ENCODE data around the gene FOXJ1. TPM values are rescaled to one million over a fixed set of nuclear protein-coding genes. Genes with fewer than 3 reads are reported as not detected.

Gene FOXJ1
- total and polyA plus RNA-seq, 2 donors from 2014 or later = 3.4 to 6.8 TPM

DNA sequence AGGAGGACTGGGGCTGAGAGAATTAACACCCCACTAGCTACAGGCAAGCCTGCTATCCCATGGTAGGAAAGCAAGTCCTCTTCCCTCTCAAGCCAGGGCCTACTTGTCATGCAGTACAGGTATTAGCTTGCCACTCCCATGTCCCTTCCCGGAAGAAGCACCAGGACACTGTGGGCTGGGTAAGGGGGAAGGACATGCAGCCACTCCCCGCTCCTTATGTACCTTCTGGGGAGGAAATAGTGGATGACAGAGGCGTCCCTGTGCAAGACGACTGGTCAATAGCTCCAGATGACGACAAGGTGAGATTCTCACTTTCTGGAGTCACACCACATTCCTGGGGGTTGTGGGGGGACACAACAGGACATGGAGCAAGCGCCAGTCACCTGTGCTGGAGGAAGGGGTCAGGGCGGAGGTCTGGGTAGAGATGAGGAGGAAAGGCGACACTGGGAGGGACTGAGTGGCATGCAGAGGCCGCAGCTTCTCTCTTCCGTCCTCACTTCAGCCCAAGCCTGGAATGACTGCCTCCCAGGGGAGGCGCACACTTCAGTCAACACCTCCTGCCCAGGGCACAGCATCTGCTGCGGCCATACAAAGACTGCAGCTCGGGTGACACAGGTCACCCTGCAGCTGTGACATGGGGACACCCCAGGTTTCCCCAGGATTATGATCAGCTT, 15.1 kb upstream of the FOXJ1 start:
- Histone ChIP-seq H3K4me3 (ENCODE audit: low read length in 3 of 3) (no peak overlapping the region), H3K27ac (ENCODE audit: low read depth in 2 of 2, low read length in 2 of 2) (no peak overlapping the region), H3K4me1 (ENCODE audit: control insufficient read depth in 2 of 3, insufficient read depth in 2 of 3, low read depth in 1 of 3, low read length in 3 of 3) (peaks cover 0 to 9% (median 0%) of the 10 kb centered on the region in 3 donors), H3K9me3 (ENCODE audit: control insufficient read depth in 2 of 3, insufficient read depth in 1 of 3, low read length in 3 of 3) (no peaks in the 10 kb centered on the region), H3K36me3 (ENCODE audit: control insufficient read depth in 2 of 3, insufficient read depth in 3 of 3, low read length in 3 of 3) (peaks cover 0 to 3% (median 0%) of the 10 kb centered on the region in 3 donors), H3K9ac (ENCODE audit: low read length in 3 of 3) (no peak overlapping the region), H3K27me3 (ENCODE audit: control insufficient read depth, insufficient read depth, low read length) (no peaks in the 10 kb centered on the region)
- intact Hi-C loops (cut with DNase I) = no loop called here
- no peak for TF ChIP-seq CTCF (IDR thresholded peaks at IDR 0.05; ENCODE audit: borderline replicate concordance, extremely low read depth, insufficient read depth)
- no peak for FAIRE-seq
- peak in 1 of 5 donors; percentile 61 for DNase-seq

DNA sequence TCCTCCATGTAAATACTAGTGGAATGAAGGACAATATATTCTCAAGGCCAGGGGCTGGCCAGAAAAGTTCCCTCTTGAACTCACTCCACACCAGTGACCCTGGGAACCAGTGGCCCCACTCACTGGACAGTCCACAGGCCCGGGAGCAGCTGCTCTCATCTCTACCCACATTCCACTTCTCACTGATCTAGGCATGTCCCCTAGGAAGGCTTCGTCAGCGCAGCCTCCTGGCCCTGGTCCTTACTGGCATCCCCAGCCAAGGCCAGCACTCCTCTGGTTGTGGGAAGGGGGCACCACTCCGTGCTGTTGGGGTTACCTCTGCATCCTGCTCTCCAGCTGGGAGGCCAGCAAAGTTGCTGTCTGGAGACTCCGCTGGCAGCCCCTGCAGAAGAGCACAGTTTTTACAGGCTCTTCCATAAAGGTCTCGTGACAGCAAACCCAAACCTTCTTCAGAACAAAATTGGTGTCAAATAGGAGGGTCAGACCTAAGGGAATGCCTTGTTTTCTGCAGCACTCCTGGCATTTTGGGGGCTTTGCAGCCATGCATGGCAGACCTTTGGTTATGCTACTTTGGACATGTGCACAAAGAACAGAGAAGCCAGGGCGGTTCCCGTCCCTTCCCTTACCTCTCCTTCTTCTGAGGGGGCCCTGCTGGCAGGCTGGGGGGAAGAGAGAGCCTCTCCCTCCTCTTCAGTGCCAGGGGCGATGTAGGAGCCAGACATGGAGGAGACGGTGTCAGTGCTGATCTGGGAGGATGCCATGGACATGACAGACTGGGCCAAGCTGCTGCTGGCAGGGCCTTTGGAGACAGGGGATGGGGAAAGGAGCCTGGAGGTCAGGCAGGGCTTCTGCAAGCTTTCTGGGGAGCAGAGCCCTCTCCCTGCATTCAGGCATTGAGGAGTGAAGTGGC, 14.1 kb upstream of the FOXJ1 start:
- Histone ChIP-seq H3K9me3 (ENCODE audit: control insufficient read depth in 2 of 3, insufficient read depth in 1 of 3, low read length in 3 of 3) (no peaks in the 10 kb centered on the region), H3K4me3 (ENCODE audit: low read length in 3 of 3) (no peak overlapping the region), H3K27ac (ENCODE audit: low read depth in 2 of 2, low read length in 2 of 2) (no peak overlapping the region), H3K4me1 (ENCODE audit: control insufficient read depth in 2 of 3, insufficient read depth in 2 of 3, low read depth in 1 of 3, low read length in 3 of 3) (peaks cover 0 to 2% (median 0%) of the 10 kb centered on the region in 3 donors), H3K27me3 (ENCODE audit: control insufficient read depth, insufficient read depth, low read length) (no peaks in the 10 kb centered on the region), H3K9ac (ENCODE audit: low read length in 3 of 3) (no peak overlapping the region), H3K36me3 (ENCODE audit: control insufficient read depth in 2 of 3, insufficient read depth in 3 of 3, low read length in 3 of 3) (peaks cover 0 to 3% (median 0%) of the 10 kb centered on the region in 3 donors)
- FAIRE-seq (no peak), DNase-seq (no peak)
- intact Hi-C loops (cut with DNase I) = no loop called here
- no peak for TF ChIP-seq CTCF (IDR thresholded peaks at IDR 0.05; ENCODE audit: borderline replicate concordance, extremely low read depth, insufficient read depth)

DNA sequence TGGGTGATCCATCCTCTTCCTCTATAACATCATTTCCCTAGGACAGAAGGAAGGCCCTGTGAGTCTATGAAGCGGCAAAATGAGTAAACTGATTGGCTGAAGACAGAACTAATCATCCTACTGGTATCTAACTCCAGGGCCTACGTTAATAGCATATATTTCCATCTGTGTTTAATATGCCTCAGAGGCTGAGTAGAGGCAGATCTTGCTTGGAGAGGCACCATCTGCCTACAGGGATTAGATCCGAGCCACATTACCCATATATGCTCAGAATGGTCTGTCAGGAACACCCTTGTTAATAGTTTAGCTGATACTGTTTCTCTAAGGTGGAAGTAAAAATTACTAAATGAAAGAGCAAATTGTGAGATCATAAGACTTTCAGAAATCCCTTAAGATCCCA, 13.2 kb upstream of the FOXJ1 start:
- Histone ChIP-seq H3K36me3 (ENCODE audit: control insufficient read depth in 2 of 3, insufficient read depth in 3 of 3, low read length in 3 of 3) (peaks cover 0 to 3% (median 0%) of the 10 kb centered on the region in 3 donors), H3K4me1 (ENCODE audit: control insufficient read depth in 2 of 3, insufficient read depth in 2 of 3, low read depth in 1 of 3, low read length in 3 of 3) (no peaks in the 10 kb centered on the region), H3K9ac (ENCODE audit: low read length in 3 of 3) (no peak overlapping the region), H3K27ac (ENCODE audit: low read depth in 2 of 2, low read length in 2 of 2) (no peak overlapping the region), H3K4me3 (ENCODE audit: low read length in 3 of 3) (no peak overlapping the region), H3K9me3 (ENCODE audit: control insufficient read depth in 2 of 3, insufficient read depth in 1 of 3, low read length in 3 of 3) (no peaks in the 10 kb centered on the region), H3K27me3 (ENCODE audit: control insufficient read depth, insufficient read depth, low read length) (no peaks in the 10 kb centered on the region)
- no peak for TF ChIP-seq CTCF (IDR thresholded peaks at IDR 0.05; ENCODE audit: borderline replicate concordance, extremely low read depth, insufficient read depth)
- intact Hi-C loops (cut with DNase I) = no loop called here
- FAIRE-seq = no peak
- no peak for DNase-seq

All from kidney (tissue), 14 donors.